Suprapubic skin (tissue), 3 donors: ENCODE data around the gene EHBP1L1.

Experiments used
- CTCF ChIP-seq, 2 donors: fragments of 200-600 bp in 1 of 2; fragments of 450-650 bp in 1 of 2; sonication (generic) in 1 of 2; IDR thresholded peaks; one replicate each; pipeline ENCODE4 v1.5.1; 2016 to 2019; ENCODE audit warnings: antibody characterized with exemption in 2 of 2, mild to moderate bottlenecking in 1 of 2, moderate library complexity in 1 of 2
- POLR2A ChIP-seq, 2 donors: fragments of 450-650 bp; IDR thresholded peaks; one replicate each; pipeline ENCODE4 v1.6.1; 2017; ENCODE audit warnings: antibody characterized with exemption in 2 of 2, mild to moderate bottlenecking in 2 of 2, moderate library complexity in 2 of 2

GRCh38 chr11:65580031-65580692 lies 4.3 kb downstream of the EHBP1L1 start:
- TF ChIP-seq CTCF (IDR thresholded peaks at IDR 0.05) (no peak), POLR2A (IDR thresholded peaks at IDR 0.05) (no peak)
